HFFc6 (cell line): ENCODE measurements around the gene PREX1. TPM values are rescaled to one million over a fixed set of nuclear protein-coding genes. Genes with fewer than 3 reads are reported as not detected.

ENCODE experiments used
- DNase-seq: peaks from one replicate; pipeline ENCODE4 v3.0.0-alpha.2; 2018
- H3K27ac Mint-ChIP-seq: 2 replicates; pipeline ENCODE4 v1.8.0; 2020; ENCODE audit warnings: mild to moderate bottlenecking, mixed read lengths
- H3K27me3 Mint-ChIP-seq: 2 replicates; pipeline ENCODE4 v1.8.0; 2021; ENCODE audit warnings: mild to moderate bottlenecking, moderate library complexity, mixed read lengths; ENCODE audit not compliant: insufficient read depth
- H3K36me3 Mint-ChIP-seq: 2 replicates; pipeline ENCODE4 v1.8.0; 2021; ENCODE audit warnings: low read depth, mixed read lengths
- H3K4me1 Mint-ChIP-seq: 2 replicates; pipeline ENCODE4 v1.8.0; 2020; ENCODE audit warnings: low read depth, mixed read lengths
- H3K4me3 Mint-ChIP-seq: 2 replicates; pipeline ENCODE4 v1.8.0; 2020; ENCODE audit warnings: mild to moderate bottlenecking, moderate library complexity, mixed read lengths
- H3K9me3 Mint-ChIP-seq: 2 replicates; pipeline ENCODE4 v1.8.0; 2020; ENCODE audit warnings: mild to moderate bottlenecking, mixed read lengths
- total RNA-seq, 6 experiments: library from RNA; stranded (reverse); fragmentation: NEBNext Ultra II Directional; extraction: Animal tissue kit (Norgen Biotek cat#: 25700); gene quantifications; 2 replicates in 1 of 6; 3 replicates in 5 of 6; pipeline ENCODE4 v1.2.3, GENCODE V29; 2021
- TF ChIP-seq, protein P1 (sequence below): fragments of 200-600 bp; sonication (generic); IDR thresholded peaks from 2 replicates; pipeline ENCODE4 v1.5.0; 2021; ENCODE audit warnings: antibody characterized with exemption, mild to moderate bottlenecking

Gene PREX1
- total RNA-seq, 6 experiments from 2014 or later: 1.8 to 4.1 (median 2.8) TPM

DNA sequence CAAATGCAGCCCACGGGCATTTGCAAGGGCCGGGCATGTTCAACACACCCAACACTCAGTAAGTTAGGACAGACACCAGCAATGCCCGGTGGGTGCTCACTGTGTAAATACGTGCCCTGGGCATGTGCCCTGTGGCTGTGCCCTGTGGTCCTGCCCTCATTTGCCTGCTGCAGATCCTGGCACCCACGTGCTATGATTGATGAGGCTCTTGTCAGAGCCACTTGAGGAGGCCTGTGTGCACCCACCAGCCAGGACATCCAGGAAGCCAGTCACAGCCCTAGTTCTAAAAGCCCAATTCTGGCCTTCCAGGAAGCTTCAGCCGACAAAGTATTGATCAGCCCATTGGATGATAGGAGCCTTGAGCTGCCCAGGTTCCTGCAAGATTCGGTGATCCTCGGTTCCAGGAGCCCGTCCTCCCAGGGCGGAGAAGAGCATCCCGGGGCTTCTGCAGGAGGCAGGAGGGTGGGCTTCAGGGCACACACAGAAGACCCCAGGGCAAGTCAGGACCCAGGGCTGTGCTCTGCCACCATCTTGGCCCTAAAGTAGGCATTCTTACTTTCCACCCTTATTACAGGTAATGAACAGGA is 223.9 kb downstream of the PREX1 start:
- Mint-ChIP-seq H3K36me3 (no peaks in the 10 kb centered on the region), H3K4me1 (no peaks in the 10 kb centered on the region), H3K4me3 (no peak overlapping the region), H3K27ac (no peak overlapping the region), H3K27me3 (peaks cover 29% of the 10 kb centered on the region), H3K9me3 (no peaks in the 10 kb centered on the region)
- TF ChIP-seq, protein P1, sequence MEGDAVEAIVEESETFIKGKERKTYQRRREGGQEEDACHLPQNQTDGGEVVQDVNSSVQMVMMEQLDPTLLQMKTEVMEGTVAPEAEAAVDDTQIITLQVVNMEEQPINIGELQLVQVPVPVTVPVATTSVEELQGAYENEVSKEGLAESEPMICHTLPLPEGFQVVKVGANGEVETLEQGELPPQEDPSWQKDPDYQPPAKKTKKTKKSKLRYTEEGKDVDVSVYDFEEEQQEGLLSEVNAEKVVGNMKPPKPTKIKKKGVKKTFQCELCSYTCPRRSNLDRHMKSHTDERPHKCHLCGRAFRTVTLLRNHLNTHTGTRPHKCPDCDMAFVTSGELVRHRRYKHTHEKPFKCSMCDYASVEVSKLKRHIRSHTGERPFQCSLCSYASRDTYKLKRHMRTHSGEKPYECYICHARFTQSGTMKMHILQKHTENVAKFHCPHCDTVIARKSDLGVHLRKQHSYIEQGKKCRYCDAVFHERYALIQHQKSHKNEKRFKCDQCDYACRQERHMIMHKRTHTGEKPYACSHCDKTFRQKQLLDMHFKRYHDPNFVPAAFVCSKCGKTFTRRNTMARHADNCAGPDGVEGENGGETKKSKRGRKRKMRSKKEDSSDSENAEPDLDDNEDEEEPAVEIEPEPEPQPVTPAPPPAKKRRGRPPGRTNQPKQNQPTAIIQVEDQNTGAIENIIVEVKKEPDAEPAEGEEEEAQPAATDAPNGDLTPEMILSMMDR: no peak
- DNase-seq: no peak

DNA sequence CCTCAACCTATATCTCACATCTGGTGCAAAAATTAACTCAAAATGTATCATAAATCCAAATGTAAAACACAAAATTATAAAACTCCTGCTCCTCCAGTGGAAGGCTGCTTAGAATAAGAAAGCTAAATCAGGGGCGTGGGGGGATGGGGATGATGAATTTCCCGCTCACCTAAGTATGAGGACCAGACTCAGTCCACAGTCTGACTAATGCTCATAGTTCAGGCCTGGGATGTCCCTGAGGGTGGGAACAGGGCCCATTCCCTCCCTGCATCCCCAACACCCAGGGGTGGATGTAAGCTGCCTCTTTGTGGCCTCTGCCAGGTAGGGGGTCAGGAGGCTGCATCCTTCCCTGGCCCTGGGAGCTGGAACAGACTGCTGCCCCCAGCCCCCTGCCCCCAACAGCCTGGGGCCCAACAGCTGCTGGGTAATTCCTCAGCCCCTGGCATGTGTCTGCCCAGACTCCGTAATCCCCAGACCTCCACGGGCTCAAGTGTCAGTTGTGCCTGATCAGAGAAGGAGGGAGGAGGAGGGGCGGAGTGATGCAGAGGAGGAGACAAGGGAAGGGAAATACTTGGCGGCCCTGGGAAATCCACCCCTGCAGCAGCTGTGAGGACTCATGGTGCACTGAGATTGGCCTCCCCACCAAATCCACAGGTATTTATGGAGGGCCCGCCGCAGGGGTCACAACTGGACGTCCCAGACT is 224.5 kb downstream of the PREX1 start:
- peaks cover 25% of the 10 kb centered on the region for H3K27me3 Mint-ChIP-seq
- H3K27ac Mint-ChIP-seq: no peak overlapping the region
- DNase-seq: no peak
- no peak overlapping the region for H3K4me3 Mint-ChIP-seq
- H3K36me3 Mint-ChIP-seq: no peaks in the 10 kb centered on the region
- TF ChIP-seq, protein P1: no peak
- H3K4me1 Mint-ChIP-seq: no peaks in the 10 kb centered on the region
- no peaks in the 10 kb centered on the region for H3K9me3 Mint-ChIP-seq

DNA sequence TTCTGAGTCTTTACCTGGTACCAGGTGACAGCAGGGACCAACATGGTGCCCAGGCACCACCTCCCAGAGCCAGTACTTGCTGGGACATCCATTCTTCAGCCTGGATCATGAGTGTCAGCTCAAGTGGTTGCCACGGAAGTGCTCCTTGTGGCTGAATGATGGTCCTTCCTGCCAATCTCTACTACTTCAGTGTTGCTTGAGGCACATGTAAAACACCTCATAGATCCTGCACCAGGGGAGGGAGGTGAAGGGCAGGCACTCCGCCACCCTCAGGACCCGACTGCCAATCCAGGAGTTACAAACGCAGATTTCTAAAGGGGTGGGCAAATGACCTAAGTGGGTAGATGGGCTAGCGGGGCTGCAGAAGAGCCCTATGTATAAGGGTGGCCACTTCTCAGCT is 226.0 kb downstream of the PREX1 start:
- Mint-ChIP-seq H3K27ac (no peak overlapping the region), H3K4me3 (no peak overlapping the region), H3K9me3 (no peaks in the 10 kb centered on the region), H3K36me3 (no peaks in the 10 kb centered on the region), H3K27me3 (peaks cover 13% of the 10 kb centered on the region), H3K4me1 (no peaks in the 10 kb centered on the region)
- TF ChIP-seq, protein P1: no peak
- DNase-seq: no peak

DNA sequence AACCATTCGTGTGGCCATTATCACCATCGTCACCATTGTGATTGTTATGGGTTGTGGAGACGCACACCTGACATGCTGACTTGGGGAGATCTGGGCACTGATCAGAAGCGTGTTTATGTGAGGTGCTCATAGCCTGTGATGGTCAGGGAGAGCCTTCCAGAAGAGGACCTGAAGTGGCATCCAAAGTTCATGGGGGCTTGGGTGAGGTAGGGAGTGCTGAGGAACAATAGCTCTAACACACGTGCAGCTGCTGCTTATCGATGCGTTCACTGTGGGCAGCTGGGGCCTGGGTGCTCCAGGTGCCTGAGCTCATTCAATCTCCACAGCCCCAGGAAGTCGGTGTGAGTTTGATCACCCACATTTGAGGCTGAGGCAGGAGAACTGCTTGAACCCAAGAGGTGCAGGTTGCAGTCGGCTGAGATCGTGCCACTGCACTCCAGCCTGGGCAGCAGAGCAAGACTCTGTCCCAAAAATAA is 227.3 kb downstream of the PREX1 start:
- no peaks in the 10 kb centered on the region for H3K9me3 Mint-ChIP-seq
- TF ChIP-seq, protein P1: no peak
- no peak overlapping the region for H3K4me3 Mint-ChIP-seq
- no peak for DNase-seq
- H3K4me1 Mint-ChIP-seq: no peaks in the 10 kb centered on the region
- peaks cover 13% of the 10 kb centered on the region for H3K27me3 Mint-ChIP-seq
- no peak overlapping the region for H3K27ac Mint-ChIP-seq
- no peaks in the 10 kb centered on the region for H3K36me3 Mint-ChIP-seq

GRCh38 chr20:48599748-48600469 is 227.9 kb downstream of the PREX1 start:
- TF ChIP-seq, protein P1: no peak
- Mint-ChIP-seq H3K36me3 (no peaks in the 10 kb centered on the region), H3K27ac (no peak overlapping the region), H3K4me1 (no peaks in the 10 kb centered on the region), H3K9me3 (no peaks in the 10 kb centered on the region), H3K4me3 (no peak overlapping the region), H3K27me3 (peaks cover 14% of the 10 kb centered on the region)
- no peak for DNase-seq
